Stomach (tissue), 9 donors: ENCODE measurements around the gene SERINC5. TPM values are rescaled to one million over a fixed set of nuclear protein-coding genes. Genes with fewer than 3 reads are reported as not detected.

Experiments used
- DNase-seq, 2 donors: peaks; one replicate each; pipeline versions ENCODE4 v3.0.0 to v3.0.0-alpha.2; 2013 to 2019
- H3K27ac ChIP-seq, 5 donors: fragments of 200-600 bp in 4 of 5; sonication (generic) in 4 of 5; one replicate each; pipeline ENCODE4 v1.5.1; 2013 to 2019; ENCODE audit warnings: mild to moderate bottlenecking in 1 of 5, moderate library complexity in 1 of 5
- H3K27me3 ChIP-seq, 3 donors: fragments of 200-600 bp; sonication (generic); one replicate each; pipeline ENCODE4 v1.5.1; 2017 to 2019; ENCODE audit warnings: mixed run types in 1 of 3
- H3K36me3 ChIP-seq, 4 donors: fragments of 200-600 bp; sonication (generic); 1 replicate in 3 of 4; 2 replicates in 1 of 4; pipeline ENCODE4 v1.5.1; 2016 to 2019
- H3K4me1 ChIP-seq, 4 donors: fragments of 200-600 bp; sonication (generic); one replicate each; pipeline ENCODE4 v1.5.1; 2016 to 2019
- H3K4me3 ChIP-seq, 4 donors: fragments of 200-600 bp; sonication (generic) in 3 of 4; one replicate each; pipeline ENCODE4 v1.5.1; 2016 to 2019; ENCODE audit warnings: mild to moderate bottlenecking in 1 of 4
- H3K9me3 ChIP-seq, 4 donors: fragments of 200-600 bp; sonication (generic); one replicate each; pipeline ENCODE4 v1.5.1; 2016 to 2019
- CTCF ChIP-seq, 7 experiments: fragments of 450-650 bp in 4 of 7; fragments of 200-600 bp in 3 of 7; sonication (generic) in 3 of 7; IDR thresholded peaks; one replicate each; pipeline ENCODE4 v1.5.1; 2016 to 2019; ENCODE audit warnings: antibody characterized with exemption in 7 of 7, control low read depth in 2 of 7, mild to moderate bottlenecking in 1 of 7
- EP300 ChIP-seq: sonication (generic); formaldehyde crosslinking; IDR thresholded peaks from one replicate; pipeline ENCODE4 v1.6.1; 2017; ENCODE audit warnings: antibody characterized with exemption
- POLR2A ChIP-seq, 4 donors: fragments of 450-650 bp; IDR thresholded peaks; one replicate each; pipeline ENCODE4 v1.6.1; 2016; ENCODE audit warnings: antibody characterized with exemption in 4 of 4, control low read depth in 2 of 4, mild to moderate bottlenecking in 1 of 4, moderate library complexity in 1 of 4
- POLR2AphosphoS5 ChIP-seq, 3 donors: sonication (generic); formaldehyde crosslinking; IDR thresholded peaks; one replicate each; pipeline ENCODE4 v1.6.1; 2016; ENCODE audit warnings: antibody characterized with exemption in 3 of 3
- WGBS, 5 donors: extraction: QIAGEN DNeasy Blood & Tissue Kit in 3 of 5; methylation state at CpG; one replicate each; pipeline versions ENCODE4 v1.1.5 to v1.1.7; 2013 to 2018; 5-methylcytosine and 5-hydroxymethylcytosine counted together
- intact Hi-C: fragments of 100-400 bp; cut with DNase I; formaldehyde crosslinking; loops from one replicate; pipeline ENCODE4 v1.15.1; 2023; ENCODE audit warnings: low total_unique reads
- polyA plus RNA-seq, 3 donors: library from polyadenylated mRNA; stranded (reverse); fragments of 200-250 nt; gene quantifications; one replicate each; pipeline ENCODE4 v1.2.3, GENCODE V29; 2013
- total RNA-seq, 5 donors: library from RNA; depleted of rRNA; stranded (reverse); fragments of >200 nt; gene quantifications; one replicate each; pipeline versions ENCODE4 v1.1.0 to v1.2.3, GENCODE V29; 2014 to 2016
- donor health status: healthy with polysubstance abuse.
- donor health status: Bipolar disorder and iron deficiency.
- donor health status: healthy.

Gene SERINC5
- total and polyA plus RNA-seq, 8 donors = 2.4 to 71.4 (median 18.7) TPM

- no peak overlapping the region for H3K27ac ChIP-seq
- H3K4me1 ChIP-seq = peaks cover 0 to 14% (median 5%) of the 10 kb centered on the region in 4 donors
- WGBS, 5 donors = 49 to 64% (median 58%) methylated on average over 2 of the region's 2 CpGs
- intact Hi-C loops = no loop called here
- TF ChIP-seq POLR2A (IDR thresholded peaks at IDR 0.05) = no peak
- no peak for TF ChIP-seq POLR2AphosphoS5 (IDR thresholded peaks at IDR 0.05)
- no peak for TF ChIP-seq EP300
- TF ChIP-seq CTCF (IDR thresholded peaks at IDR 0.05) = no peak
- no peaks in the 10 kb centered on the region for H3K36me3 ChIP-seq
- H3K9me3 ChIP-seq = no peaks in the 10 kb centered on the region
- H3K4me3 ChIP-seq = no peak overlapping the region
- H3K27me3 ChIP-seq = no peaks in the 10 kb centered on the region
- no peak for DNase-seq
Measured at GRCh38 chr5:80266566-80266965, 10.7 kb upstream of the SERINC5 start.

GRCh38 chr5:80260461-80260860 lies 4.6 kb upstream of the SERINC5 start:
- no peak overlapping the region for H3K4me3 ChIP-seq
- DNase-seq = no peak

GRCh38 chr5:80259511-80260203 lies 3.8 kb upstream of the SERINC5 start:
- no peak for DNase-seq
- Histone ChIP-seq H3K9me3 (no peaks in the 10 kb centered on the region), H3K4me3 (no peak overlapping the region), H3K4me1 (peaks cover 8 to 18% (median 12%) of the 10 kb centered on the region in 4 donors), H3K27ac (no peak overlapping the region), H3K27me3 (no peaks in the 10 kb centered on the region), H3K36me3 (no peaks in the 10 kb centered on the region)
- intact Hi-C loops = loop anchor here (10.0 kb wide), 1 partner anchor 75 kb away; no protein-coding TSS in a partner anchor
- 94 to 98% (median 96%) methylated on average over 6 of the region's 6 CpGs for WGBS, 5 donors
- no peak for TF ChIP-seq EP300
- no peak for TF ChIP-seq CTCF (IDR thresholded peaks at IDR 0.05)
- no peak for TF ChIP-seq POLR2A (IDR thresholded peaks at IDR 0.05)
- TF ChIP-seq POLR2AphosphoS5 (IDR thresholded peaks at IDR 0.05) = no peak

More at GRCh38 chr5:80260461-80260860, 4.6 kb upstream of the SERINC5 start:
- 75 to 100% (median 91%) methylated on average over 1 of the region's 1 CpG for WGBS, 5 donors
- H3K36me3 ChIP-seq = no peaks in the 10 kb centered on the region
- TF ChIP-seq EP300 (no peak), POLR2AphosphoS5 (IDR thresholded peaks at IDR 0.05) (no peak)
- H3K4me1 ChIP-seq = peaks cover 1 to 15% (median 10%) of the 10 kb centered on the region in 4 donors
- no peak overlapping the region for H3K27ac ChIP-seq
- H3K27me3 ChIP-seq = no peaks in the 10 kb centered on the region
- no peaks in the 10 kb centered on the region for H3K9me3 ChIP-seq
- intact Hi-C loops = no loop called here

GRCh38 chr5:80255431-80255810 lies 427 bp downstream of the SERINC5 start:
- intact Hi-C loops = loop anchor here (10.0 kb wide), 1 partner anchor 71 kb away; no protein-coding TSS in a partner anchor
- Histone ChIP-seq H3K36me3 (no peaks in the 10 kb centered on the region), H3K27me3 (no peaks in the 10 kb centered on the region)

GRCh38 chr5:80254767-80255430 lies 949 bp downstream of the SERINC5 start:
- Histone ChIP-seq H3K9me3 (no peaks in the 10 kb centered on the region), H3K4me1 (peaks cover 32 to 65% (median 48%) of the 10 kb centered on the region in 4 donors), H3K27ac (peak overlapping the region; percentile 91 to 99 (median 98)), H3K4me3 (peak overlapping the region; percentile 71 to 91 (median 86)), H3K27me3 (no peaks in the 10 kb centered on the region), H3K36me3 (no peaks in the 10 kb centered on the region)
- intact Hi-C loops = loop anchor here (10.0 kb wide), 1 partner anchor 70 kb away; no protein-coding TSS in a partner anchor
- no peak for TF ChIP-seq POLR2A (IDR thresholded peaks at IDR 0.05)
- TF ChIP-seq EP300 = no peak
- no peak for TF ChIP-seq POLR2AphosphoS5 (IDR thresholded peaks at IDR 0.05)
- no peak for TF ChIP-seq CTCF (IDR thresholded peaks at IDR 0.05)
- peak; percentile 49 to 63 for DNase-seq
- WGBS, 5 donors = 0 to 3% (median 0%) methylated on average over 19 to 23 of the region's 23 CpGs

More at GRCh38 chr5:80255431-80255810, 427 bp downstream of the SERINC5 start:
- WGBS, 5 donors = 0 to 2% (median 1%) methylated on average over 9 to 37 of the region's 37 CpGs
- no peaks in the 10 kb centered on the region for H3K9me3 ChIP-seq
- TF ChIP-seq POLR2A (IDR thresholded peaks at IDR 0.05) = no peak
- peak in 1 of 3 donors; percentile 7 for TF ChIP-seq POLR2AphosphoS5 (IDR thresholded peaks at IDR 0.05)
- peak; percentile 73 to 88 for DNase-seq
- peak overlapping the region; percentile 91 to 99 (median 98) for H3K27ac ChIP-seq
- peak overlapping the region; percentile 71 to 91 (median 86) for H3K4me3 ChIP-seq
- peaks cover 32 to 60% (median 45%) of the 10 kb centered on the region in 4 donors for H3K4me1 ChIP-seq
